Posterior vena cava (tissue), 2 donors: Measurements from ENCODE around the gene VASN. TPM values are rescaled to one million over a fixed set of nuclear protein-coding genes. Genes with fewer than 3 reads are reported as not detected.

Experiments
- DNase-seq: peaks from one replicate; pipeline ENCODE4 v3.0.0-alpha.2; 2020; ENCODE audit warnings: low spot score
- intact Hi-C, 2 donors: fragments of 100-400 bp; cut with DNase I; formaldehyde crosslinking; loops; one replicate each; pipeline versions ENCODE4 v1.14.1 to v1.14.2; 2022 to 2023
- total RNA-seq, 2 donors: library from RNA; stranded (reverse); fragmentation: NEBNext Ultra II Directional; extraction: Animal tissue kit (Norgen Biotek cat#: 25700); gene quantifications; one replicate each; pipeline ENCODE4 v1.2.1, GENCODE V29; 2021
- donor health status: DM: yes; HTN: yes; CAD: no.
- donor health status: DM: yes; HTN: yes; CAD: no.

Gene VASN
- total RNA-seq, 2 donors from 2014 or later: 67.1 to 89.3 TPM

DNA sequence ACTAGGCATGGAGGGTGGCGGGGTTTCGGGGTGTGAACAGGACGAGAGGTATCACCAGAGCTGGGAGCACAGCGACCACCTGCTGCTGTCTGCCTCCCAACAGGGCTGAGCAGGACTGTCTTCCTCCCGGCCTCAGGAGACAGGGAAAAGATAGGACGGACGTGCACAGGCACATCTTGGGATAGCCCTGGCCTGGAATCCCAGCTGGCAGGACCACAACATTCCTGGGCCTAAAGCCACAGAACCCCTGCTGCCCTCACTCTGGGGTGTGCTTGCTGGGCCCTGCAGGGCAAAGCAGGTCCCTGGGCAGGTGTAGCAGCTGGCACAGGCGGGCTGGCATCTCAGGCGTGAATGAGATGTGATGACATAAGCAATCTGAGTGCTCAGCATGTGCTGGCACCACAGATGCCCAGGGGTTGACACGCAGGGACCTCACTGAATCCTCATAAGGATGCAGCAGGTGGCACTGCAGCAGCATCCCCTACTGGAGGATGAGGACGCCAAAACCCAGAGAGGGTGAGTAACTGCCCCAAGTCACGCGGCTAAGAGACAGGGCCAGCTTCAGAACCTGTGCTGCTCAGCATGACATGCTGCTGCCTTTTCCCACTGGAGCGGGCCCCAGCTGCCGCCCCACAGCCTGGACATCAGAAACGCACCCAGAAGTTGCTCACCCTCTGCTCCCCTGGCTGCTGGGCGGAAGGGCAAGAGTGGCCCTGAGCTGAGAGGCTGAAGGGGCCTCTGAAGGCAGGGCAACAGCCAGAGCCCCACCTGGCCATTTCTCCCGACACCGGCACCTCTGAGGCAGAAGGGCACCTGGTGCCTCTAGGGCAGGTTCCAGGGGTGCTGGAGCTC lies 37.7 kb downstream of the VASN start:
- intact Hi-C loops: no loop called here
- DNase-seq: no peak

- DNase-seq: no peak
- intact Hi-C loops: loop anchor here in 1 of 2 donors (10.0 kb wide), 1 partner anchor 136 kb away; the partner anchor contains the start of gene TFAP4
Observed at GRCh38 chr16:4410335-4411075, 38.9 kb downstream of the VASN start.

GRCh38 chr16:4411684-4412083 lies 40.0 kb downstream of the VASN start:
- no peak for DNase-seq
- intact Hi-C loops: loop anchor here in 1 of 2 donors (10.0 kb wide), 1 partner anchor 137 kb away; the partner anchor contains the start of gene TFAP4

DNA sequence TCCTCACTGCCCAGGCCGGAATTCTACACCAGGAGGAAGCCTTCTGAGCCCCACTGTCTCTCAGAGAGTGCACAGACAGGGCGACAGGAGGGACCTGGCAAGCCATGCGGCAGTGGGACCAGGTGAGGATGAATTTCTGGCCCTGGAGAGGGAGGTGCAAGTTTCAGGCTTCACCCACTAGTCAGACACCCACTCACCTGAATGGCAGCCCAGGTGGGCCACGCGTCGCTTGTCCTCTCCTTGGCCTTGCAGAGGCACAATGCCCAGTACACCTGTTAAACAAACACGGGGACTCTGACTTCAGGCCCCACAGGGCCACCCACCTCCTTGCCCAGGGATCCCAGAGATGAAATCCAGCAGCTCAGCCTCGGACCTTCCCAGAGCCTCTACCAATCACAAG lies 40.5 kb downstream of the VASN start:
- DNase-seq: no peak
- intact Hi-C loops: loop anchor here in 1 of 2 donors (10.0 kb wide), 1 partner anchor 137 kb away; the partner anchor contains the start of gene TFAP4

DNA sequence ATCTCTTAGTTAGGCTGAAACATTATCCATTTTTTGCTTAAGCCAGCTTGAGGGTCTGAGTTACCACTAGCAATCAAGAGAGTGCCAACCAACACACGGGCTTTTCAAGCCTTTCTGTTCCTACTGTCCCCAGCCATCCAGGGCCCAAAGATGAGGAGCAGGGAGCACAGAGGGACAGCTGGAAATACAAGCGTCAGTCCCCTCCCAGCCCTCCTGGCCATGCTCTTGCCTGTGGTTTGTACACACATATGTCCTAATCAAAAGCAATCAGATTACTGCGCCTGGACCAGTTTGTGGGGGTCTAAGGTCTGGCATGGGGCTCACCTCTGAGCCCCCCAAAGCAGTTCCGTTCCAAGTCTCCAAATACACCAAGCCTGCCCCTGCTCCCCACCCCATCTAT lies 41.2 kb downstream of the VASN start:
- DNase-seq: no peak
- intact Hi-C loops: loop anchor here in 1 of 2 donors (10.0 kb wide), 1 partner anchor 138 kb away; the partner anchor contains the start of gene TFAP4

GRCh38 chr16:4414187-4414917 lies 42.7 kb downstream of the VASN start:
- DNase-seq: no peak
- intact Hi-C loops: loop anchor here in 1 of 2 donors (10.0 kb wide), 1 partner anchor 140 kb away; the partner anchor contains the start of gene TFAP4

- peak; percentile 88 for DNase-seq
- intact Hi-C loops: loop anchor here in 1 of 2 donors (10.0 kb wide), 1 partner anchor 141 kb away; the partner anchor contains the start of gene TFAP4
Observed at GRCh38 chr16:4415538-4416199, 44.0 kb downstream of the VASN start.

DNA sequence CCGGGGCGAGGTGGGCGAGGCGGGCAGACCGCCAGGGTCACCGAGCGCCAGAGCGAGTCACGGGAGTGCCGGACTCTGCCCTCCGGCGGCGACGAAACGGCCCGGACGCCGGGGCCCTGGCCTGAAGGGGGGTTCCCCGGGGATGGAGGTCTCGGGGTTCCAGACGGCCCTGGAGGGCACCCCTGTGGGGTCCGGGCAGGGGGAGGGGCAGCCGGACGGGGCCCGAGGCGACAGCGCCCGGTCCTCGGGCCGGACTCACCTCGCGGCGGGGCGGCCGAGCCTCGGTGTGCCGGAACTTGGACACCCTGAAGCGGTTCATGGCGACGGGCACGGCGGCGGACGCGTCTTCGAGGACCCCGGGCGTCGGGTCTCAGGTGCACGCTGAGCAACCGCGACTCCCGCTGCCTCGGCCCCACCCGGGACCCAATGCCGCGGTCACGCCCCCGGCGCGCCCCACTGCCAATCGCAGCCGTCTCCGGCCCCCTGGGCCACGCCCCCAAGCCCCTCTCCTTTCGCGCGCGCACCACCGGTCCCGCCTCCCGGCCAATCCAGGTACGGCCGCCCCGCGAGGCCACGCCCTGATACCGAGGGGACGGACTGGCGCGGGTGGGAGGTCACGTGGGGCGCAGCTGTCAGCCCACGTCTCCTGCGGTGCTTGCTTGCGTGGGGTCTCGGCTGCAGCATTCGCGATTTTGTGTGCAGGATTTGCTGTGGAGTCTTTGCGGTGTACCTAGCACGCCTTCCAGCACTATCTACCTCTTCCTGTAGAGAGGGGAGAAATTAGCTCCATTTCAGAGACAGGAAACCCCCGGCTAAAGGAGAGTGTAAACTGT lies 44.8 kb downstream of the VASN start, which contains the start of gene CORO7:
CORO7 (minus strand) TSS at position 397 of the 833 bp plus-strand sequence; CDS start at position 319, 78 bp downstream.
- peak; percentile 99 for DNase-seq
- intact Hi-C loops: loop anchor here in 1 of 2 donors (10.0 kb wide), 1 partner anchor 142 kb away; the partner anchor contains the start of gene TFAP4

DNA sequence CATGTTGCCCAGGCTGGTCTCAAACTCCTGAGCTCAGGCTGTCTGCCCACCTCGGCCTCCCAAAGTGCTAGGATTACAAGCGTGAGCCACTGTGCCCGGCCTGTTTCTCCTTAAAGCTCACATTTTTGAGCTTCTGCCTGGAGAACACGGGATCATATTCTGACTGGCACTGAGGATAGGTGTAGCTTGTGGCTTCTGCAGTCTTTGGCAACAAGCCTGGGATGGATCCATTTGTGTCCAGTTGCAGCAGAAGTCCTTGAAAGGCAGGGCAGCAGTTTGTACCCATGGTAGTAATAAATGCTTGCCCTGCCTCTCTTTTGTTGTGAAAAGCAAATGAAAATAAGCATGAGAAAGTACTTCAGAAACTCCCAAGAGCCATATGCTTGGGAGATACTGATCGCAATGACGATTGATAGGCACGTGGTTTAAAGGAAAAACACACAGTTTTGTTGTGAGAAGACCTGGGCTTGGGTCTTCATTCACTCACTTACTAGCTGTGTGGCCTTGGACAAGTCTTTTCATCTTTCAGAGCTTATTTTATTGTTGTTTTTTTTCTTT lies 47.8 kb downstream of the VASN start:
- intact Hi-C loops: loop anchor here in 1 of 2 donors (10.0 kb wide), 1 partner anchor 145 kb away; the partner anchor contains the start of gene TFAP4
- no peak for DNase-seq

DNA sequence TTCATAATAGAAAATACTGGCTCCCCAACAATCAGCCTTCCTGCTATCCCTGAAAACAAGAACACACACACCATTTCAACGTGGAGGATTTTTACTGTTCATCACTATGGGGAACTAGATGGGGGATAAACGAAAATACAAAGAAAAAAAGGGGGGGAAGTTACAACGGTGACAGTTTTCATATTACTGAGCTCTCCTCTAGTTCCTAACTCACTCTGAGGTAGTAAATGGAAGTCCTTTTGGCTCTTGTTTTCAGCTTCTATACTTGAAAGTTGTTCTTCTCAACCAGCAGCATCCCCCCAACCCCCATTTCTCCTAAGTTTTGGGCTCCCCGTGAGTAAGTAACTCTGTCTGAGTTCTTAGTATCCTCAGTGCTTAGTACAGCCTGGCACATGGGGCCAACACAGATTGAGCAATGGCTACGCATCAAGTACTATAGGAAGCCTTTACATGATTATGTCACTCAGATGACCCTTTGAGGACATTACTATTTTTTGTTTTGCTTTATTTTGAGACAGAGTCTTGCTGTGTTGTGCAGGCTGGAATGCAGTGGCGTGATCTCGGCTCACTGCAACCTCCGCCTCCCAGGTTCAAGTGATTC lies 49.0 kb downstream of the VASN start:
- DNase-seq: no peak
- intact Hi-C loops: no loop called here

DNA sequence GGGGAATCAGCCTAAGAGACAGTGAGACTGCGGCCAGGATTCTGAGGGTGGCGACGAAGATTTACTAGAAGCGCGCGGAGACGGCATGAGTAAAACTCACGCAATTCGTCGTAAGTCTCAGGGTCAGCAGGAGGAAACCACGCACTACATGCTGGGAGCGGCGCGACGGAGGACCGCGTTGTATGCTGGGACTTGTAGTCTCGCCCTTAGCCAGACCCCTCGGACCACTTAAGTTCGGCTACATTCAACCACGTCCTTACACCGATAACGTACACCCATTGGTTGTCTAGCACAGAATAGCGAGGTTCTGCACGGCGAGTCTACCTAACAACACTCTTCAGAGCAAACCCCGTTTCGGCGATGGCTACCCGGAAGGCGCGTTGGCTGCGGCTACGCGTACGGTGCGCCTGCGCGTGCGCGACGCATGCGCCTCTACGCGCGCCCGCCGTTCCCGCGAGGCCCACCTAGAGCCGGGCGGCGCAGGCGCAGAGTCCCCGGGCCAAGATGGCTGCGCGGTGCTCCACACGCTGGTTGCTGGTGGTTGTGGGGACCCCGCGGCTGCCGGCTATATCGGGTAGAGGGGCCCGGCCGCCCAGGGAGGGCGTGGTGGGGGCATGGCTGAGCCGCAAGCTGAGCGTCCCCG lies 53.9 kb downstream of the VASN start, which contains the start of gene DNAJA3:
DNAJA3 (plus strand) TSS at position 491 of the 643 bp plus-strand sequence; CDS start at position 505, 14 bp downstream.
- intact Hi-C loops: no loop called here

DNA sequence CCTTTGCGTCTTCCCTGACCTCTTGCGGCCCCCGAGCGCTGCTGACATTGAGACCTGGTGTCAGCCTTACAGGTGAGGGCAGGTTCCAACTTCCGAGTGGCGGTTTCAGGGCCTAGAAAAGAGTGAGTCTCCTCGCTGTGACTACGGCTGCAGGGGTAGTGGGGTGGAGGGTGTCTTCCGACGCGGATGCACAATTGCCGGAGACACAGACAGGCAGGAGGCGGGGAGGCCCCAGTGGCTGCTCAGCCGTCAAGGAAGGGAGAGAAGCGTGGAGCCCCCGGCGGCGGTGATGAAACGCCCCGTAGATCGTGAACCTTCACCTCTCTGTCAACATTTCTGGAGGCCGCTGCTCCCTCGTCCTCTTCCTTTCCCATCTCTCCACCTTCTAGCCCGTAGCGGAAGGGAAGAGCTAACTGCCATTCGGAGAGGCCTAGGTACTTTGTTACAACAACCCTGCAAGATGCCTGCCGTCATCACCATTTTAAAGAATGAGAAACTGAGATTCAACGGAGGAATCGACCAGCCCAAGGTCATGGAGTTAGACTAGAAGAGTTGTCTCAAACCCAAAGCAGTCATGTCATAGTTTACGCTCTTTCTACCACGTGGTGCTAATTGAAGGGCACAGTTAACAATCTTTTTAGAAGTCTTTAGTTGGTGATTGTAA lies 54.5 kb downstream of the VASN start:
- no peak for DNase-seq
- intact Hi-C loops: no loop called here

More for the DNA sequence above, 53.9 kb downstream of the VASN start, which contains the start of gene DNAJA3:
- DNase-seq: peak; percentile 97

GRCh38 chr16:4426722-4427372 lies 55.2 kb downstream of the VASN start:
- no peak for DNase-seq
- intact Hi-C loops: no loop called here

DNA sequence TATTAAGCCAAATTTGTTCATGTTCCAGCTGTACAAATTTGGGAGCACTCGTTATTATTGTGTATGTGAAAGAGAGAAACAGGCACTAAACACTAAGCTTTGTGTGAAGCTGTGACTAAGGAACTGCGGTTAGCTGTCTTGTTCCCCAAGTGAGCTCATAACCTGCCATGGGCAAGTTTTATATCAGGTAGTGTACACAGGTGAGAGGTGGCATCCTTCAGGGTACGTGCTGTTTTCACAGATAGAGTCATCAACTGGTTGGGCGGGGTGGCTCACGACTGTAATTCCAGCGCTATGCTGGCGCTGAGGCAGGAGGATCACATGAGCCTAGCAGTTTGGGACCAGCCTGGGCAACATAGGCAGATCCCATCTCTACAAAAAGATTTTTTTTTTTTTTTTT lies 56.9 kb downstream of the VASN start:
- no peak for DNase-seq
- intact Hi-C loops: no loop called here

- intact Hi-C loops: no loop called here
Observed at GRCh38 chr16:4431023-4431422, 59.4 kb downstream of the VASN start.

More at GRCh38 chr16:4431023-4431422, 59.4 kb downstream of the VASN start:
- DNase-seq: no peak
